Thyroid gland (tissue), 4 donors: ENCODE results near the gene PFKFB2.

Experiments
- CTCF ChIP-seq, 6 experiments: fragments of 200-600 bp in 3 of 6; fragments of 450-650 bp in 3 of 6; sonication (generic) in 3 of 6; IDR thresholded peaks; one replicate each; pipeline ENCODE4 v1.5.1; 2016 to 2019; ENCODE audit warnings: antibody characterized with exemption in 6 of 6, mild to moderate bottlenecking in 2 of 6, inconsistent platforms in 1 of 6, moderate library complexity in 1 of 6
- POLR2A ChIP-seq, 2 donors: fragments of 450-650 bp; IDR thresholded peaks; one replicate each; pipeline ENCODE4 v1.6.1; 2017; ENCODE audit warnings: antibody characterized with exemption in 2 of 2, mild to moderate bottlenecking in 2 of 2, moderate library complexity in 1 of 2

- no peak for TF ChIP-seq CTCF (IDR thresholded peaks at IDR 0.05)
- no peak for TF ChIP-seq POLR2A (IDR thresholded peaks at IDR 0.05)
These were observed 43.1 kb upstream of the PFKFB2 start for GRCh38 chr1:207009945-207010344.
